Renal cortical epithelial cell (primary cell): ENCODE measurements around the gene EPHA10. TPM values are rescaled to one million over a fixed set of nuclear protein-coding genes. Genes with fewer than 3 reads are reported as not detected.

ENCODE experiments used
- DNase-seq: peaks from one replicate; pipeline ENCODE4 v3.0.0-alpha.2; 2011; ENCODE audit warnings: low read depth
- total RNA-seq: library from RNA; depleted of rRNA; stranded (reverse); fragments of >200 nt; gene quantifications from 2 replicates; pipeline ENCODE4 v1.2.3, GENCODE V29; 2014

Gene EPHA10
- total RNA-seq, 1 donor from 2014 or later: 0.05 TPM

DNA sequence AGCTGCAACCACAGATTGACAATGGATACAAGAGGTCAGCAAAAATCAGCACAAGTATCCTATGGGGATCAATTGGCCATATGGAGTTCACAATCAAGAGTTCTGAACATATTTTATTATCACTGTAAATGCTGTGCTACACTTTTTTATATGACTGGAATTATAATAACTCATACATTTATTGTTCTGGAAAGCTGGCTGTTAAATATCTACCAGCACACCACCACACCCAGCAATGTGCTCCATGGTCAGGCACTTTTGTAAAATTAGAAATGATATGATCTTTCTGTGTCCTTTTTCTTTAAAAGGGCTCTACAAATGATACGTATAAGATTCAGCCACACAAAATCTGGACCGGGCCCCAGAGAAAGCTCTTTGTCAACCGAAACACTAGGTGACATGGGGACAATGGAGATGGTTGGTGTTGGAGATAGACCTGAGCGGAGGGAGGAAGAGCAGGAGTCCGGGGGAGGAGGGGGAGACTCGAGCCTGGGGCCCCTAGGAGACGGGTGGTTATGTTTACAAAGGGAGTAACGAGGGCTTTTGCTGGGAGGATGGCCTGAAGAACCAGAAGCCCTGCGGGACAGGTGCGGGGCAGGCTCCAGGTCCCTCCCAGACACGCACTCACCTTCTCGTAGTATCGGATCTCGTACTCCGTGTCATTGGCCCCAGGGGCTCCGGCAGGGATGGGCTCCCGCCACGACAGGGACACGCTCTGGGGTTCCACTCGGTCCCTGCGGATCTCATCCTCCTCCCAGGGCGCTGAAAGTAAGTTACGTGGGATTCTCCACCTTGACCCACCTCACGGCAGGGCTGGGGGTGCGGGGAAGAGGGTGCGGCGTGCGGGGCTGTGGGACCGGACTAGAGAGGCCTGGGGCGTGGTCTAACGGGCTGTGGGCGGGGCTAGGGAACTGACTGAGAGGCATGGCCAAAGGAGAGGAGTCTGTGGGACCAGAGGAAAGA is 30.0 kb downstream of the EPHA10 start:
- no peak for DNase-seq

- no peak for DNase-seq
Observed at GRCh38 chr1:37732111-37732780, 32.7 kb downstream of the EPHA10 start.

GRCh38 chr1:37731312-37732019 is 33.5 kb downstream of the EPHA10 start:
- DNase-seq: no peak

DNA sequence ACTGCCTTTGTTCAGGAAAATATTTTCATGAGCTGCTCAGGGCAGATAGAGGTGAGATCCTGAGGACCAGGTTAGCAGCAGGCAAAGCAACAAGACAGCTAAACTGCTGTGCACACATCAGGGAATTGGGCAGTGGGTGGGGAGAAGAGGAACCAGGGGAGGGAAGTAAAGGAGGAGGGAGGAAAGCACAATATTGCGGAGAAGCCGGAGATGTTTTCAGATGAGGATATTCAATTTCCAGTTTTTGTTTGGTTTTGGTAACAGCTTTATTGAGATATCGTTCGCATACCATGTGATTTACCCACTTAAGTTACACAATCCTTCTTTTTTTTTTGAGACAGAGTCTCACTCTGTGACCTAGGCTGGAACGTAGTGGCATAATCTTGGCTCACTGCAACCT is 34.5 kb downstream of the EPHA10 start:
- DNase-seq: no peak

- no peak for DNase-seq
Observed at GRCh38 chr1:37728416-37728815, 36.5 kb downstream of the EPHA10 start.

DNA sequence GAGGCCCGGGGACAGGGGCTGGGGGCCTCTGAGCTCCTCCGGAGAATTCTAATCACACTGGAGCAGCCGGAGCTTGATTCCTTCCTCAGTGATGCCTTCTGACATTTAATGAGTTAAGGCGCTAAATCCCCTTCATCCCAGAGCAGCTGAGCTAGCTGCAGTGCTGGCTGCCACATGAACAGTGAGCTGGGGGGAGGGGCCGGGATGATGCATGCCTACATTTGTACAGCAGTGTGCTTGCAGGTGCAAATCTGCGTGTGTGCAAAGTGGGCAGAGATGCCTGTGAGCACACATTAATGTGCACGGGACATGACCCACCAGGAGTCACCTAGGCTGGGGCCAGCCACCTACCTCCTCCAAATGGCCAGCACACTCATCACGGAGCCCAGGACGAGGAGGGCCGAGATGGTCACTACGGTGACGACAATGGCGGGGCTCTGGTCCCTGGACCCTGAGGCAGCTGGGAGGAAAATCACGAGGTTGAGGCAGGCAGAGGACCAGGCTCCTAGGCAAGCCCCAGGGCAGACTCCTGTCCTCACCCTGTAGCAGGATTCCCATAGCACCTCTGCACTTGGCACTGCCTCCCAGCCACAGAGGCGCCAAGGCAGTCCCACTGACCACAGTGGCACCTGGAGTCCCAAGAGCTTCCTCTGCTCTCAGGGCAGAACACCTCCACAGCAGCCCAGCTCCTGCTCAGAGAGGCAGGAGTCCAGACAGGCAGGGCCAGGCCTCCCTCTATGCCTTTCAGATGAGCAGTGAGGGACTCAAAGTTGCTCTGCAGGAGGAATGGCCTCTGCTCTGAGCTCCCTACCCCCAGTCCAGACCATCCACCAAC is 38.0 kb downstream of the EPHA10 start:
- DNase-seq: no peak

DNA sequence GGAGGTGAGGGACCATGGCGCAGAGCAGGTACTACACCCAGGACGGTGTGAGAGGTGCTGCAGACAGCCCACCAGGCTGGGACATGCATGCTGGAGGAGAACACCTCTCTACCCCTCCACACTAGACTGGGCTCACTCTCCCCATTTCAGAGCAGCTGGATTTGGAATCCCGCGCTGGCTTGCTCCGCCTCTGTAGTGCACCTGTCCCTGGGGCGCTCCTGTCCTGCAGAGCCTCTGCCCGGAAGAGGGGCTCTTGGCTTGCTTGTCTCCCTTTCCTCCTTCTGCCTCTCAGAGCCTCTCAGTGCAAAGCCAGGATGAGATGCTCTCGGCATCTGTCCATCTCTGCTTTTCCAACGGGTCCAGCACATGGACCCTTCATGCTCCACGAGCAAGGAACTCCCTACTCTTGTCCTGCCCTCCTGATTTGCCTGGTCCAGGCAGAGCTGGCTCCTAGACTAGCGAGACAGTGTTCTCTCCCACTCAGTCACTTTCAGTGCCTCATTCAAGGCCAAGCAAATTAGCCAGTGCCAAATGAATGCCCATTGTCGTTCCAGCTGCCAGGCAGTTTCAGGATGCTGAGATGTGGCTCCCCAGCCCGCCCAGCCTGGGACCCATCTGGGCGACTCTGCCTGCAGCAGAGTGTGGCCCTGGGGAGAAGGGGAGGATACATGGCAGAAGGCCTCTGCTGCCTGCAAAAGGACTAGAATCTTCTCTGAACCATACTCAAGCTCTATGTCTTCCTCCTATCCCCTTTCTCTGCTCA is 38.9 kb downstream of the EPHA10 start:
- no peak for DNase-seq

DNA sequence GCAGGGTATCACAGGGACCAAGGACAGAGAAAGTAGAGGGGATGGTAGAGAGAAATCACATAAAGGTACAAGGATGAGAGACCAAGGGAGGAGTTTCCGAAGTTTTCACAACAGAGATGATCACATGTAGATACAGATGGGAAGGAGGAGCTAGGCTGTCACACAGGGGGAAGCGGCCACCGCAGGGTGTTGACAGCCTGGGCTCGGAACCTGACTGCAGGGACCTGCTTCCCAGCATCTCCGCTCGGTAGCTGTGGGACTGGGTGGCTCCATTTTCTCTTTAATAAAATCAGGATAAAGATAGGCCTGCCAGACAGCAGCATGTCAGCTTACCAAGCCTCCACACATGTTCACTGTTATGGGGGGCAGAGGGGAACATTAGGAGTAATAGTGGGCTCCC is 40.3 kb downstream of the EPHA10 start:
- DNase-seq: no peak

DNA sequence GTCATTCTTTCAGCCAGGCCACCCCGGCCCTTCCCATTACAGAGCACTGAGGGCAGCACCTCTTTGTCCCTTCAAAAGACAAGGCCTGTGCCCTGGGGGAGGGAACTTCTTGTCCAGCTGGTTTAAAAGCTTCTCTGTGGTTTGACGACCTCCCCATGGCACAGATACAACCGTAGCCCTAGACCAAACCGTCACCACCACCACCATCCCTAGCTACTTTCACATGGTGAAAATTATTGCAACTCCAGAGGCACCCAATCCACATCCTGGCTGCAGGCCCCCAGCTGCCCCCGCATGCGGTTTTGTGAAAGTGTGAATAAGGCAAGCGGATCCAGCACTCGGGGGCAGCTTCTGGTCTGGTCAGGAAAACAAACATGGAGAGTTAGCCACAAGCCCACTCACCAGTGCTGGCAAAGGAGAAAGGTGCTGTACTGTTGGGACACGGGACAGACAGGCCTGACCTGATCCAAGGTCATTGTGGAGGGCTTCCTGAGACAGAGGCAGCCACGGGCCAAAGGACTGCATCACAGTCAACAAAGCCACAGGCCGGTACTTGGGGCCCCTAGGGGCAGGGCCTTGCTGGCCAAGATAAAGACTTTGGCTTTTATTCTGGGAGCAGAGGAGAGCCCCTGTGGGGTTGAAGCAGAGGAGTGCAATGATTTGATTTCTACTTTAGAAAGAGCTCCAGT is 41.4 kb downstream of the EPHA10 start:
- no peak for DNase-seq

- no peak for DNase-seq
Observed at GRCh38 chr1:37723072-37723389, 41.9 kb downstream of the EPHA10 start.

DNA sequence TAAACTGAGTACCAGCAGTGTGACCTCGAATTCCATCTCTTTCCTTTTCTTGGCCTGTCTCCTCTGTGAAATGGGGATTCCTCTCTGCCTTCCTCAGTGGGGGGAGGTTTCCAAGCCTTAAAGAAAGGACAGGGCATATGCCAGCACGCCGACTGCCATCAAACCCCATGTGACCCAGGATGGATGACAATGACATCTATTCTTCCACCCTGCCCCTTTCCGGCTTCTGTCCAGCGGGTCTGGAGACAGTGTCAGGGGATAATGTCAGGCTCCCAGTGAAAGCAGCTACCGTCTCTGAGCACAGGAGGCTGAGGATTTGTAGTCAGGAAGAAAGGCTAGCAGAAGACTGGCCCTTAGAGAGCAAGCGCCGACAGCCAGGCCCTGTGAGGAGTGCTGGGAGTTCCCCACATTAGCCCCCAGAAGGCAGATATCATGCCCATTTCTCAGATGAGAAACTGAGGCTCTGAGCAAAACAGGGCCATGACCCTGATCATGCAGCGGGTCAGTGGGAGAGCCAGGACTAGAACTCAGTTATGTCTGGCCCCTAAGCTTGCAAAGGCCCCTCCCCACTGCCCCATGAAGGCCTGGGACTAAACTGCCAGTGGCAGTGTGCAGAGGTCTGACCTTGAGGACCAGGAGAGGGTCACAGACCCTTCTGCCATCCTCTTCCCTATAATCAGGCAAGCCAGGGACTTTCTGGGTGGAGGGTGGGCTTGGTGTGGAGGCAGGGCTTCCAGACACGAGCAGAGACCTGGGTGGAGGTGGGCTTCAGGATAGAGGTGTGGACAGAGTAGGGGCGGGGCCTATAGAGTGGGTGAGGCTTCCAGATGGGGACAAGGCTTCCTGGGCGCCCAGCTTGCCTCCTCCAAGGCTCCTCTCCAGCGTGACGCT is 42.5 kb downstream of the EPHA10 start:
- no peak for DNase-seq

DNA sequence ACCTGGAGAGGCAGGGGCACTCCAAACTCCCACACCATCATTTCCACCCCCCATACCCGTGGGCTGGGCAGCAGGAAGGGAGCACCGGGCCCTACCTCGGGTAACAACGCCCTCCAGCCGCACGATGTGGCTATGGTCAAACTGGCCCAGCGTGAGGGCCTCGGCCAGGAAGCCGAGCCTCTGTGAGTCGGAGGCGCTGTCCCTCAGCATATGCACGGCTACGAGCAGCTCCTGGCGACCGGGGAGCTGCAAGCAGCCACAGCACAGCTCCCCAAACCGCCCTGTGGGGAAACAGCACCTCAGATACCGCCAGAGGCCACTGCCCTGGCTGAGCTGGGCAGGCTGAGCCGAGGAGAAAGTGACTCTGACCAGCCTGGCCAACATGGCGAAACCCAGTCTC is 43.4 kb downstream of the EPHA10 start:
- DNase-seq: no peak

DNA sequence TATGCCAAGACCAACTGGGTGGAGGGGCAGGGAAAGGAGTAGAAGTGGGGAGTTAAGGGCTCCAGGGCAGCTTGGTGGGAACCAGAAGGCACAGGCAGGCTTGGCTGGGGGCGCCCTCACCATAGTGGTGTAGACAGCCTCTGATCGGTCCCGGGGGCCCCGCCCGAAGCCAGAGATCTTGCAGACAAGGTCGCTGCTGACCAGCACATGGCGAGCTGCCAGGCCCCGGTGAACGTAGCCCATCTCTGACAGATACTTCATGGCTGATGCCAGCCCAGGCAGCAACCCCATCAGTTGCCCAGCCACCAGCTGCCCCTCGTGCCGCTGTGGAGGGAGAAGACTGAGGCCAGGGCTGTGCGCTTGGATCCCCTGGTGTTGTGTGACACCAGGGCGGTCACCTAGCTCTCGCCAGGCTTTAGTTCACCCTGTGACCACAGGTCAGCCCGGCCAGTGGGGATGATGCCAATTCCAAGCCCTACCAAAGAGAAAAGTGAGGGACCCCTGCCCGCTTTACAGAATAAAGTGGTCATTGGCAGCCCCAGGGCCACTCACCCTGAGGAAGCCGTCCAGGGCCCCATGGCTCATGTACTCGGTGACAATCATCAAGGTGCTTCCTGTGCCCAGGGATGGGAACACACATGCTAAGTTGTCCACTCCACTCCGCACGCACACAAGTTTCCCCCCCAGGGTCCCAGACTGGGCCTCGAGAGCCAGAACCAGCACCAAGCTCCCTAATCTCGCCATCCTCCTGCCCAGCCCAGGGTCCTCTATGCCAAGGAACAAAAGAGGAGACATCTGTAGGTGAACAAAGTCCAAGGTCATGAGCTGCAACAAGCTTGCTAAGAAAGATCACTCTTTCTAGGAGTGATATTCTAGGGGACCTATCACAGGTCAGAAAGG is 44.4 kb downstream of the EPHA10 start:
- no peak for DNase-seq

- DNase-seq: no peak
Observed at GRCh38 chr1:37719572-37720195, 45.2 kb downstream of the EPHA10 start.

DNA sequence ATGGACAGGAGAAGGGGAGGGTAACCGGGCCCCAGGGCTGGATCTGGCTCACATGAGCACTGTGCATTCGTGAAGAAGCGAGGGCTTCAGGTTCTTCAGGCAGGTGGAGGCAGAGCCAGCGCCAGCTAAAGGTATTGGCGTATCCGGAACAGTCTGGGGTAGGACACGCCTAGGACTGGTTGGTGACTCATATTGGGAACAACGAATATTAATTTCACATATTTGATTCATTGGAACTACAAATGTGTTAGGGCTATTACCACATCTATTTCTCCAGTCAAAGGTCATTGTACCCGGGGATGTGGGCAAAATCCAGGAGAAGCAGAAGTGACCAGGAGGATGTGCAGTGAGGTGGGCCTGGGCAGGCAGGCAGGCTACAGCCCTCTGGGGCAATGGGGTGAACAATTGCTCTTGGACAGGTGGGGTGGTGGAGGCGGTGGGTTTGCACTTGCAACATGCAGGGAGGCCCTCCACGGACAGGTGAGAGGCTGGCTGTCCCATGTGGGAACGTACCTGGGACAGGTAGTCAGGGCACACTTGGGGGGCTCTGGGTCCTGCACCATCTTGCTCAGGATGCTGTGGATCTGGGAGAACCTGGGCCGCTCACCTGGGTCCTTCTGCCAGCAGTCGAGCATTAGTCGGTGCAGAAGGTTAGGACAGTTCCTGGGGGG is 45.9 kb downstream of the EPHA10 start:
- DNase-seq: no peak

DNA sequence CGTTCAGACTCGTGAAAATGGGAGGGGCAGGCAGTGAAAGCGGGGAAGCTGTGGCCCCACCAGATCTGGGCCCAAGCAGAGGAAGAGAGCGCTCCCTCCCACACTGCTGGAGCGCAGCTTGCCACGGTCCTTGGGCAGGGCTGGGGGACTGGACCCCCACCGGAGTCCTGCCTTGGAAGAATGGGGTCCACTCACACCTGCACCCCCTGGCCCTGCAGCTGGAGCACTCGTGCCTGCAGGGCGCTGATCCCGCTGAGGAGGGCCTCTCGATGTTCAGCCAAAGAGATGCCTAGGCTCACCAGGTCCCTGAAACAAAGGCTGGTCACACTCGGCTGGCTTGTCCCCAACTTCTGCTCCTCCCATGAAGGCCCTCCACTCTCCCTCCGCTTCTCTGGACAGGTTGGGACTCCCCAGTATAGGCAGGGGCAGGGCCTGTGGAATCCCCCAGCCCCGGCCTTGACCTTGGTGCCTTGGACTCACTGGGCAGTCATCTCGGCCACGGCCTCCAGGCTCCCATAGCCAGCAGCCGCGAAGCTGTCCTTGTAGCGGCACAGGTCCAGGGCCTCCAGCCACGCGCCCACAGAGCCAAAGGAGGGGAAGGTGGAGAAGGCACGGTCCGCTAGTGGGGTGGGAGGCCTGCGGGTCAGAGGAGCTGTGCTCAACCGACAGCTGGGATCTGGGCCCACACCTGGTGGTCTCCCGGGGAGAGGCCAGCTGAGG is 46.6 kb downstream of the EPHA10 start:
- DNase-seq: no peak

GRCh38 chr1:37717631-37718030 is 47.3 kb downstream of the EPHA10 start:
- DNase-seq: no peak
